CD4-positive, alpha-beta T cell treated with Interleukin-2 at 100 ng/mL for 4 hours (primary cell): ENCODE results near the gene HYI.
"Not testable (repeated sequence)": the region's sequence is repeated elsewhere in the genome, so short reads cannot be mapped to it uniquely, and the experiment has no call there.

Source experiments
- DNase-seq: peaks from one replicate; pipeline ENCODE4 v3.0.0-alpha.2; 2020; ENCODE audit warnings: low spot score

The HYI gene

DNA sequence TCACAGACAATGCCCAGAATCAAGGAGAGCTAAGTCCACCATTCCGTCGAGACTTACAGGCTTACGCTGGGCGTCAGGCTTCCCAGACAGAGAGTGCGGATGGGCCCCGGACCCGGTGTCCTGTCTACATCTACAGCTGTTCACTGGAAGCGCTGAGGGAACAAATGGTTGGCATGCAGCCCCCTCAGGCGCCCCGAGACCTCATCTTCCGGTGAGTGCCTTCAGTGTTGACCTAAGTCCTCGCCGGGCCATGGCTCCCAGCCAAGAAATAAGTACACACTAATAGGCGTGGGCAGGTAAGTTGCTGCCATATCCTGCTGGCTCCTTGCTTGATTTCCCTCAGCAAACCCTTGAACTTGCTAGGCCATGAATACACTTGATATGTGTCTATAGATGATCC is 26.2 kb downstream of the HYI start:
- DNase-seq, result no peak

DNA sequence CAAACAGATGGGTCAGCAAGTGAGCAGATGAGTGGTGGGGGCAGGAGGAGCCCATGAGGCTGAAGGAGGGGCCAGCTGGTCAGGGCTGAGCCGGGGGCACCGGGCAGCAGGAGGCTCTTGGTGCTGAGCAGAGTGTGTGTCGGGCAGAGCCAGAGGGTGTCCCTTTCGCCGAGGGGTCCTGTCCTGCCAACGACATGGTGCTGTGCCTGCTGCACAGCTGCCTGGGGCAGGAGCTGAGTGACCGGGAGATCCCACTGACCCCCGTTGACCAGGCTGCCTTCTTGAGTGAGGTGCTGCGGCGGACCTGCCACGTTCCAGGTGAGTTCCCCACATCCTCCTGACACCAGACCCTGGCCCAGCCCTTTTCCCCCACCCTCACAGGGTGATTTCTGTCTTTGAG is 27.5 kb downstream of the HYI start:
- no peak for DNase-seq

DNA sequence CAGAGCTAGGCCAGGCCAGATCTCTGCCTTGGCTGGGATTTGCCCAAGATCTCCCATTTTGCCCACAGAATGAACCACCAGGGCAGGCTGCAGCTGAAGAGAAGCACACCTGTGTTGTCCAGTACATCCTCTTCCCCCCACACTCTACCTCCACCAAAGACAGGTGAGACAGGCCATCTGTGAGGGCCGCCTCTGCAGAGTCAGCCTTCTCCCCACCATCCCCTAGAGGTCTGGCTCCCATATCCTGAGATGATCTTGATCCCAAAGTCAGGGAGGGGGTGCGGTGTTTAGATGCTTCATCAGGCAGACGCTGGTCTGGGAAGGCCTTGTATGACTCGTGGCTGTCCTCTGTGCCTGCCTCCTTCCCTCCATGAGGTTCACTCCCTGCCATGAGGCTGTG is 28.7 kb downstream of the HYI start:
- DNase-seq, result no peak

DNA sequence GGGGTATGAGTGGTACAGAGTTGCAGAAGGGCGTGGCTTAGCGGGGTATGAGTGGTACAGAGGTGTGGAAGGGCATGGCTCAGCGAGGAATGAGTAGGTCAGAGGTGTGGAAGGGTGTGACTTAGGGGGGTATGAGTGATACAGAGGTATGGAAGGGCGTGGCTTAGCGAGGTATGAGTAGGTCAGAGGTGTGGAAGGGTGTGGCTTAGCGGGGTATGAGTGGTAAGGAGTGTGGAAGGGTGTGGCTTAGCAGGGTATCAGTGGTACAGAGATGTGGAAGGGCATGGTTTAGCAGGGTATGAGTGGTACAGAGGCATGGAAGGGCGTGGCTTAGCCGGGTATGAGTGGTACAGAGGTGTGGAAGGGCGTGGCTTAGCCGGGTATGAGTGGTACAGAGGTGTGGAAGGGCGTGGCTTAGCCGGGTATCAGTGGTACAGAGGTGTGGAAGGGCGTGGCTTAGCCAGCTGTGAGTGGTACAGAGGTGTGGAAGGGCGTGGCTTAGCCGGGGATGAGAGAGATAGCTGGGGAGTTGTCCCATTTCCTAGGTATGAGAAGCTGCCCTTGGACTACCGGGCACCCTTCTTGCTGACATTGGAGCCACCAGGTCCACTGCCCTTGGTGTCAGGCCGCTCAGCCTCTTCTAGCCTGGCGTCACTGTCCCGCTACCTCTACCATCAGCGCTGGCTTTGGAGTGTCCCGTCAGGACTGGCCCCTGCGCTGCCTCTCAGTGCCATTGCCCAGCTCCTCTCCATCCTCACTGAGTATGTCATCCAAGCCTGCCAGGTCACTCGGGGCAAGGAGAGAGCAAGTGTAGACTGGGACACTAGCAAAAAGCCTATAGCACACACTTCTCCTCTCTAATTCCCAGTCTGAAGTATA is 29.8 kb downstream of the HYI start:
- peak; percentile 1 for DNase-seq

DNA sequence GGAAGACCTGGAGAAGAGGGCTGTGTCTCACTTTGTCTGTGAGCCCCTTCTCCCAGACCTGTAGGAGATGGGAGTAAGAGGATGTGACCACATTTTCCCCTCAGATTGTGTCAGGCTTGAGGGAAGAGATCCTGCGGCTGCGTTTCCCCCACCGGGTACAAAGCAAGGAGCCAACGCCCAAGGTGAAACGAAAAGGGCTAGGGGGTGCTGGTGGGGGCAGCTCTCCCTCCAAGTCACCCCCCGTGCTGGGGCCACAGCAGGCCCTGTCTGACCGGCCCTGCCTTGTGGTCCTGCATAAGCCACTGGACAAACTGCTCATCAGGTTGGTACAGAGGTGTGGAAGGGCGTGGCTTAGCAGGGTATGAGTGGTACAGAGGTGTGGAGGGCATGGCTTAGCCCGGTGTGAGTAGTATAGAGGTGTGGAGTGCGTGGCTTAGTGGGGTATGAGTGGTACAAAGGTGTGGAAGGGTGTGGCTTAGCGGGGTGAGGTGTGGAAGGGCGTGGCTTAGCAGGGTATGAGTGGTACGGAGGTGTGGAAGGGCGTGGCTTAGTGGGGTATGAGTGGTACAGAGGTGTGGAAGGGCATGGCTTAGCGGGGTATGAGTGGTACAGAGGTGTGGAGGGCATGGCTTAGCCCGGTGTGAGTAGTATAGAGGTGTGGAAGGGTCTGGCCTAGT is 30.6 kb downstream of the HYI start:
- DNase-seq, result no peak

DNA sequence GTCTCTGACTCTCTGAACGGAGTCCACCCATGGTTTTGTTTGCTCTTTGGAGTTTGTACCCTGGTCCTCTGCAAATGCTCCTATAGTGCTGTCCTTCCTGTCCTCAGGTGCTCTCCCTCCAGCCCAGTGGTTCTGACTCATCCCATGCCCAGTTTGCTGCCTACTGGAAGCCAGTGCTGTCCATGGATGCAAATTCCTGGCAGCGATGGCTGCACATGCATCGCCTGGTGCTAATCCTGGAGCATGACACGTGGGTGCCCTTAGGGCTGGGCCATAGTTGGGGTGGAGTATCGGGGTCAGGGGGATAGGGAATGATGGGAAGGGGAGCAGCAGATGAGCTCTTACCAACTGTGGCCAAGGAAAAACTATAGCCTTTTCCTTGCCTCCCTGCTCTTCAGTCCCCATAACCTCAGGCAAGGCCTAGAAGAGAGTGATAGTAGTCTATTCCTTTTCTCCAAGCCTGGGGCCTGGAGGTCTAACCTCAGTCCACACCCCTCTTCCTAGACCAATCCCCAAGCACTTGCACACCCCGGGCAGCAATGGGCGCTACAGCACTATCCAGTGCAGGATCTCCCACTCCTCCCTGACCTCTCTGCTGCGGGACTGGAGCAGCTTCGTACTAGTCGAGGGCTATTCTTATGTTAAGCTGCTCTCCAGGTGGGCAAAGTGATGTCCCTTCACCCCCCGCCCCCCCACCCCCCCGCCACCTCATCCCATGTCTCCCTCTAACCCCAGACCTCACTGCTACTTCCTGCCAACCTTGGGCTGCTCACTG is 31.6 kb downstream of the HYI start:
- no peak for DNase-seq

DNA sequence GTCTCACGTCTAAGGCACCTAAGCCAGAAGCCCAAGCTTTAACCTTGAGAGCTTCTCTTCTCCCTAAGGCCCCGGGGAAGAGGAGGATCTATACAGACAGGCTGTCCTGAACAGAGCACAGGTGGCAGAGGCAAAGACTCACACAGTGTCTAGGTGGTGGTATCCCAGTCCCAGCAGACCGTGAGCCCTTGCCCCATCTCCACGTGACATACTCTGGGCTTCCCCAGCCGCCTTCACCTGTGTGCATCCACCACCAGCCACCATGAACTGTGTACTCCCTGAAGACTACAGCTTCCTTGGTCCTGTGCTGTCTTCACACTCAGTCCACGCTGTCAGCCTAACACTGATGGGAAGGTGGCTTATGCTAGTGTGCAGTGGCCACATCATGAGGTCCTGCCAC is 32.3 kb downstream of the HYI start:
- DNase-seq, result no peak

DNA sequence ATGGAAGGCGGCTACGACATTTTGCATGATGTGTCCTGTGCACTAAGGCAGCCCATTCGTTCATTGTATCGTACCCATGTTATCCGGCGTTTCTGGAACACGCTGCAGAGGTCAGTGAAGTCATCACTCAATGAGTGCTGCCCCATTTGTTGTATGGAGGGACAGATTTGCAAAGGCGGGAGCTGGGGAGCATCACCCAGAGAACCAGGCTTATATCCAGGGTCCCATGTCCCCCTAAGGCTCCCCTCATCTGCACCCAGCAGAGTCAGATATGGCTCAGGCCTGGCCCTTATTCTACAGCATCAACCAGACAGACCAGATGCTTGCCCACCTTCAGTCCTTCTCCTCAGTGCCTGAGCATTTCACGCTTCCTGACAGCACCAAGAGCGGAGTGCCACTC is 32.9 kb downstream of the HYI start:
- no peak for DNase-seq

DNA sequence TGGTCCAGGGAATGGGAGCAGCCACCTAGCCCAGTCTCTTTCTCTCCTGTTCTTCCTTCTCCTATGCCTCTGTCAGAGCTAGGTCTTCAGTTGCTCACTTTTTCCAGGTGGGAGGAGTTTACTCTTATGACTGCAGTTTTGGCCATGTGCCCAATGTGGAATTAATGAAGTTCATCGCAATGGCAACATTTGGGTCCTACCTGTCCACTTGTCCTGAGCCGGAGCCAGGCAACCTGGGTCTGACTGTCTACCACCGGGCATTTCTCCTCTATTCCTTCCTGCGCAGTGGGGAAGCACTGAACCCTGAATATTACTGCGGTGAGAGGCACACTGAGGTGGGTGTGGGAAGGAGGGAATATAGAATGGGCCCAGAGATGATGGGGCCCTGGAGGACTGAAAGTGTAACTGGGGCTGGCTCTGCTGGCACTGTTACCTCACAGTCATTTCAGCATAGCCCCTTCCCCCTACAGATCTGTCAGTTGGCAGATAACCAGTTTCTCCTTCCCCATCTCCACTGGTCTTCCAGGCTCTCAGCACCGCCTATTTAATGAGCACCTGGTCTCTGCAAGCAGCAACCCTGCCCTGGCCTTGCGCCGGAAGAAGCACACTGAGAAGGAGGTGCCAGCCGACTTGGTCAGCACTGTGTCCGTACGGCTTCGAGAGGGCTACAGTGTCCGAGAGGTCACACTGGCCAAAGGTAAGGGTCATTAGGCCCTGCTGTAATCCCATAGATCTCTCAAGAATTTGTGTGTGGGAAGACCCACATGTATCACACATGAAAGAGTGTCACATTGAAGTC is 33.9 kb downstream of the HYI start:
- DNase-seq, result no peak

DNA sequence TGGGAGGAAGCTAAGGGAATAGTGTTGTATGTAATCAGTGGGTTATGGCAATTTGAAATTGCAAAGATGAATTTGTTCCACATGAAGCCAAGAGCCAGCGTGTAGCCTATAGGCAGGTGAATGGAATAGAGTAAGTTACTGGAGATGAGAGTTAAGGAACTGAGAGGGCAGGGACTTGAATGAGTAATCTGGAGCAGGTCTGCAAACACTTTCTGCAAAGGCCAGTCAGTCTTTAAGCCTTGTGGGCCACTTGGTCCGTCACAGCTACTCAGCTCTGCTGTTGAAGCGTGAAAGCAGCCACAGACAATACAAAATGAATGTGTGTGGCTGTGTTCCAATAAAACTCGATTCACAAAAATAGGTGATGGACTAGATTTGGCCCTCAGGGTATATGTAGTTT is 34.9 kb downstream of the HYI start:
- DNase-seq, result no peak

DNA sequence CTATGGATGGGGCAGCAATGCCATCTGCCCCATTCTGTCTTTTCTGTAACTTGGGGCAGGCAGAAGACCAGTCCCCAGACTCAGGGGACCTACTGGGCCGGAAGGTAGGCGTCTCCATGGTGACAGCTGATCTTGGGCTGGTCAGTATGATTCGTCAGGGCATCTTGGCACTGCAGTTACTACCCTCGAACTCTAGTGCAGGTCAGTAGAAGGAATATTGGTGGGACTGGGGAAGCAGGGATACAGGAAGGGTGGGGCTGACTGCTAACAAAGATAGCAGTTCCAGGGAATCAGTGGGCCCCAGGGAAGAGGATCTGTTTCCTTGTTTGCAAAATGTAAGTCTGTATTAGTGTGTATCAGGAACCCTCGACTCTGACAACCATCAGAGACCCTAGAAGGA is 37.8 kb downstream of the HYI start:
- no peak for DNase-seq

DNA sequence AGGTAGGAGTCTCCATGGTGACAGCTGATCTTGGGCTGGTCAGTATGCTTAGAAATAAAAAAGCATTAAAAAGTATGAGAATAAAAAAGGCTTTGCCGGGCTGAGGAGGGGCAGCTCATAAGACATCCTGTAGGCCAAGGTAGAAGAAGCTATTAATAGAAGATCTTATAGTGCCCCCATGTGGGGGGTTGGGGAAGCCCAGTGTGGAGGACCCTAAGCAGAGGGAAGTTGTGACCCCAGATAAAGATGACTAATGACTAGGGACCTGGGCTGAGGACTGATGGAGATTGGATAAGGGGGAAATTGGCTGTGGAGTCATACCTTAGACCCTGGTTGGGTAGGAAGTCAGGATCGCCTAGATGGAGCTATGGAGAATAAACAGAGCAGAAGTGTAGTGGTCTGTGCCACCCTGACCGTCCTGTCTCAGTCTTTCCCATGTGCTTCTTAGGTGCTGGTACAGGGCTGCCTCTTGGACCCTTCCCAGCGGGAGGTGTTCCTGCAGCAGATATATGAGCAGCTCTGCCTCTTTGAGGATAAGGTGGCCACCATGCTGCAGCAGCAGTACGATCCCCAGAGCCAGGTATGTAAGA is 39.0 kb downstream of the HYI start:
- DNase-seq, result peak; percentile 71

DNA sequence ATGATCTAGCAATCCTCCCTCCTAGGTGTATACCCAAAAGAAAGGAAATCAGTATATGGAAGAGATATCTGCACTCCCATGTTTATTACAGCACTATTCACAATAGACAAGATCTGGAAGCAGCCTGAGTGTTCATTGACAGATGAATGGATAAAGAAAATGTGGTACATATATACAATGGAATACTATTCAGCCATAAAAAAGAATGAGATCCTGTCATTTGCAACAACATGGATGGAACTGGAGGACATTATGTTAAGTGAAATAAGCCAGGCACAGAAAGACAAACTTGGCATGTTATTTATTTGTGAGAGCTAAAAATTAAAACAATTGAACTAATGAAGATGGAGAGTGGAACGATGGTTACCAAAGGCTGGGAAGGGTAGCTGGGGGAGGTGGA is 40.3 kb downstream of the HYI start:
- DNase-seq, result not testable (repeated sequence)

DNA sequence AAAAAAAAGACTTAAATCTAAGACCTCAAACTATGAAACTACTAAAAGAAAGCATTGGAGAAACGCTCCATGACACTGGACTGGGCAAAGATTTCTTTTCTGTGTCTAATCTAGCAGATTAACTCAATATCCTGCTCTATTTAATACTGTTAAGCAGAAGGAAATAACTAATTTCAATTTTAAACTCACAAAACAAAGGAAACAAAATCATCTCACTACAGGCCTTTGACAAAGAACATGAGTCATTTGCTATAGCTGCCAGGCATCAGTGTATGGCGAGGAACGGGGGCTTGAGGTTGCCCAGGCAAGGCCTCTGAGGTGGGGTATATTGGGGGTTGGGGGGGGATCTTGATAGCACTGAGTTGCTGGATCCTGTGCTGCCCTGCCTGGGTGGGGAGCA is 43.2 kb downstream of the HYI start:
- no peak for DNase-seq

DNA sequence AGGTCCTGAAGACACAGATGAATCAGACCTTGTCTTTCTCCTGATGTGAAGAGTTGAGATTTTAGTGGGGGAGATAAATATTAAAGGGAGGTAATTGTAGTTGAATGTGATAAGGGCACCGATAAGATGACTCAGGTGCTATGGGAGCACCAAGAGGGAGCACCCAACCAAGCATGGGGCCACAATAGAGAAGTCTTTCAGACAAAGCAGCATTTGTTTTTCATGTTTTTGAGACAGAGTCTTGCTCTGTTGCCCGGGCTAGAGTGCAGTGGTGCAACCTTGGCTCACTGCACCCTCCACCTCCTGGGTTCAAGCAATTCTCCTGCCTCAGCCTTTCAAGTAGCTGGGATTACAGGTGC is 47.9 kb downstream of the HYI start:
- DNase-seq, result no peak

DNA sequence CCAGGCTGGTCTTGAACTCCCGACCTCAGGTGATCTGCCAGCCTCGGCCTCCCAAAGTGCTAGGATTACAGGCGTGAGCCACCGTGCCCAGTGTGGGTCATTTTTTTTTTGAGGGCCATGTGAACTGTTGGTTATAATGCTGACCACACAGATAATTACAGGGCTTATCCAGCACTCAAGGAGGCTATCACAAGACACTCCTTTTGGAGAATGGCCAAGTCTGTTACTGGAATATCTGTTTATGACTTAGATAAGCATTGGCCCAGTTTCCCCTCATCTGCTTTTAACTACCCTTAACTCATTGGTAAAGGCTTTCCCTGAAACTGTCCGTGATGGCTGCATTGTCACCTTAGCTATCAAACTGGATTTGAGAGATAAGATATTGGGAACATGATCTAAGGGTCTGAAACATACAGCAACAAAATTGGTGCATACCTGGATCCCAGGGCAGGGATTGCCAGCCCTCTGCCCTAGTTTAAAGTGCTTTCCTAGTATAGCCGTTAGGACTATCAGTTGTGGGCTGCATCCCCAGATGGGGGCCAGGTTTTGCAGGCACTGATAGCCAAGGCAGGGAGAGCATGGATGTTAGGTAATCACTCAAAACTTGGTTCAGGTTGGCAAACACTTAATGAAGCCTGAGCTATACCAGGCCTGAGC is 48.4 kb downstream of the HYI start:
- no peak for DNase-seq

DNA sequence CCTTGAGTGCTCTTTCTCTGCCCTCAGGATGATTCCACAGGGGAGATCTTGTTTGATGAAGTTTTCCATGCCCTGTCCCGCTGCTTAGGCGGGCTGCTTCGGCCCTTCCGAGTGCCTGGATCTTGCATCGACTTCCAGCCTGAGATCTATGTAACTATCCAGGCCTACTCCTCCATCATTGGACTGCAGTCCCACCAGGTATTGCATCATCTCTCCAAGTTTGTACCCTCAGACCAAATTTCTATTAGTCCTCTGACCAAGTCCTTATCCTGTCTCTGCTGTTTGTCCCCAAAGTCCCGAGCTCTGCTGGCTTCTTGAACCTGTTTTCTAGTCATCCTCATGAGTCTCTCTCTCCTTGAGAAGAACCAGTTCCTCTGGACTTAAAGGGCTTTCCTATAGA is 49.4 kb downstream of the HYI start:
- no peak for DNase-seq

DNA sequence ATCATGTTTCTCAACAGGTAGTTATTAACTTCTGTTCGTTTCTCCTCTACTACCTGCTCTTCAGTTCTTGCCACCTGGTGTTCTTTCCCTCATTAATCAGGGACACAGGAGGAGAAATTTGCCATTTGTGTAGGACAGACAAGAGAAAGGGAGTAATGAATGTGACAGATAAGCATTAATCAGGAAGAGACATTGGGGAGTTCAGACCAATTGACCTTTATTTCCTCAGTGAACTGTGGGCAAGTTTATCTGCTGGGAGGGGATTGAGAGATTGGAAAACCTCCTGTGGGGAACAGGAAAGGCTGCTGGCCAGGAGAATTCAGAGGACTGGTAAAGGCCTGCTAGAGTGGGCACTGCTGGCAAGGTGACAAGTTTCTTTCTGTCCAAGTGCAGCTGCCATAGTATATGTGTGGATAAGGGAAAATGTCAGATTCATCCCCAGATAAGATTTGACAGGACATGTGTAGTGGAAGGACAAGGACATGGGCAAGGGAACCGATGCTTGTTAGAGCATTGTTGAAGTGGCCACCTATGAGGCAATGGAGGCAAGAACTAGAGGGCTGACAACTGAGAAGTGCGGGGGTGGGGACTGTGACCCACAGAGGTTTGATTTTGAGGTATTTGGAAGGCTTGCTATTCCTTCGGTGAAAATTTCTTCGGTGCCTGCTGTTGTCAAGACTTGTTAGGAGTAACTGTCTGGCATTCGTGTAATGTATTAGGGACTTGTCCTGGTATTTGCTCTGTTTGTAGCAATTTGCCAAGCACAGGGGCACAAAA is 51.5 kb downstream of the HYI start:
- no peak for DNase-seq
